CD4-positive, alpha-beta T cell treated with Interferon gamma for 1 hour (primary cell): Measurements from ENCODE around the gene EPN2.

Source experiments
- DNase-seq: peaks from one replicate; pipeline ENCODE4 v3.0.0-alpha.2; 2020

Gene EPN2

GRCh38 chr17:19383681-19384470 is 146.7 kb downstream of the EPN2 start:
- DNase-seq, result no peak

GRCh38 chr17:19384723-19385391 is 147.7 kb downstream of the EPN2 start:
- DNase-seq, result no peak

DNA sequence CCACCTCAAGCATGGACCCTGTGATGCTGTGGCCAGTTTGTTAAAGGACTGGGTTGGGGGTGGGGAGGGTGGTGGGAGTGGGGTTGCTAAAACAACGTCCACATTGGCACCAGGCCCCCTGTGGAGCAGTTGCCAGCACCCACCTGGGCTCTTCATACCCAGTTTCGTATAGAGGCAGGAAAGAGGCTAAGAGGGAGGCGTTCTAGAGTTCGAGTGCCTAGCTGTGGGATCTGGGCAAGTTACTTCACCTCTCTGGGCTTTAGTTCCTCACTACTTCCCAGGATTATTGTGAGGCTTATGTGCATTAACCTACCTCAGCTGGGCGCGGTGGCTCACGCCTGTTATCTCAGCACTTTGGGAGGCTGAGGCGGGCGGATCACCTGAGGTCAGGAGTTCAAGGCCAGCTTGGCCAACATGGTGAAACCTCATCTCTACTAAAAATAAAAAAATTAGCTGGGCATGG is 148.4 kb downstream of the EPN2 start:
- DNase-seq, result no peak
